Right lobe of liver (tissue), 4 donors: ENCODE measurements around the gene ZNF785.

Experiments
- POLR2A ChIP-seq: fragments of 450-650 bp; IDR thresholded peaks from one replicate; pipeline ENCODE4 v1.6.1; 2017; ENCODE audit warnings: antibody characterized with exemption, mild to moderate bottlenecking
- TF ChIP-seq, protein P1 (sequence below), 4 donors: fragments of 200-600 bp in 3 of 4; fragments of 450-650 bp in 1 of 4; IDR thresholded peaks; one replicate each; pipeline versions ENCODE4 v1.5.1 to v1.8.0; 2016 to 2022; ENCODE audit warnings: antibody characterized with exemption in 4 of 4, mild to moderate bottlenecking in 2 of 4
- donor health status: DM: no; HTN: no; CAD: no.
- donor health status: DM: no; HTN: no; CAD: no.
- donor health status: DM: no; HTN: yes; CAD: no.

DNA sequence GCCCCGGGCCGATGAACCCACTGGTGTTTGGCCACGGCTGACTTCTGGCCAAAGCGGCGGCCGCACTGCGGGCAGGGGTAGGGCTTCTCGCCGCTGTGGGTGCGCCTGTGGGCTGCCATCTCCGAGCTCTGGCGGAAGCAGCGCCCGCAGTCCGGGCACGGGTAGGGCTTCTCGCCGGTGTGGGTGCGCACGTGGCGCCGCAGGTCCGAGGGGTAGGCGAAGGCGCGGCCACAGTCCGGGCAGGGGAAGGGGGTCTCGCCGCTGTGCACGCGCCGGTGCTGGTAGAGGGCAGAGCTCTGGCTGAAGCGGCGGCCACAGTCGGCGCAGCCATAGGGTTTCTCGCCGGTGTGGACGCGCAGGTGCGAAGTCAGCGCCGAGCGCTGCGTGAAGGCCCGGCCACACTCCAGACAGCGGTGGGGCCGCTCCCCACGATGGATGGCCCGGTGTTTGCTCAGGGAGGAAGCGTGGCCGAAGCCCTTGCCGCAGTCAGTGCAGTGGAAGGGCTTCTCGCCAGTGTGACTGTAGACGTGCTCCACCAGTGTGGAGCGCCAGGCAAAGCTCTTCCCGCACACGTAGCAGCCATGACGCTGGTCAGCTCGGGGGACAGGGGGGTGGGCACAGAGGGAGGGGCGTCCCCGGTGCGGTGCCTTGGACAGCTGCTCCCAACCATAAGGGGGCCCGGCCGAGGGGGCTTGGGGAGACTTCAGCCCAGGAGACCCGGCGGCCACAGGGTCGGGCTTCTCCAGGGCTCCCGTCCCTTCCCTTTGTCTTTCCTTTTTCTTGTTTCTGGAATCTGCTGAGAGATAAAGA is 30.0 kb downstream of the ZNF785 start:
- TF ChIP-seq, protein P1, sequence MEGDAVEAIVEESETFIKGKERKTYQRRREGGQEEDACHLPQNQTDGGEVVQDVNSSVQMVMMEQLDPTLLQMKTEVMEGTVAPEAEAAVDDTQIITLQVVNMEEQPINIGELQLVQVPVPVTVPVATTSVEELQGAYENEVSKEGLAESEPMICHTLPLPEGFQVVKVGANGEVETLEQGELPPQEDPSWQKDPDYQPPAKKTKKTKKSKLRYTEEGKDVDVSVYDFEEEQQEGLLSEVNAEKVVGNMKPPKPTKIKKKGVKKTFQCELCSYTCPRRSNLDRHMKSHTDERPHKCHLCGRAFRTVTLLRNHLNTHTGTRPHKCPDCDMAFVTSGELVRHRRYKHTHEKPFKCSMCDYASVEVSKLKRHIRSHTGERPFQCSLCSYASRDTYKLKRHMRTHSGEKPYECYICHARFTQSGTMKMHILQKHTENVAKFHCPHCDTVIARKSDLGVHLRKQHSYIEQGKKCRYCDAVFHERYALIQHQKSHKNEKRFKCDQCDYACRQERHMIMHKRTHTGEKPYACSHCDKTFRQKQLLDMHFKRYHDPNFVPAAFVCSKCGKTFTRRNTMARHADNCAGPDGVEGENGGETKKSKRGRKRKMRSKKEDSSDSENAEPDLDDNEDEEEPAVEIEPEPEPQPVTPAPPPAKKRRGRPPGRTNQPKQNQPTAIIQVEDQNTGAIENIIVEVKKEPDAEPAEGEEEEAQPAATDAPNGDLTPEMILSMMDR (IDR thresholded peaks at IDR 0.05), result no peak
- TF ChIP-seq POLR2A, result no peak
